SK-N-SH treated with all-trans-retinoic acid at 6 μM for 48 hours (cell line): ENCODE measurements around the gene SMAD5.

Experiments used
- ATAC-seq: fragments of 200-7000 bp; cut with Tn5 transposase; 3 replicates; pipeline ENCODE4 v1.9.1; 2020; ENCODE audit warnings: mild to moderate bottlenecking, moderate library complexity
- ARNTL ChIP-seq: fragments of 450-650 bp; formaldehyde crosslinking; IDR thresholded peaks from 2 replicates; pipeline ENCODE4 v1.5.0; 2020; ENCODE audit warnings: low read depth, mild to moderate bottlenecking, moderate library complexity, borderline replicate concordance
- CSDC2 ChIP-seq: fragments of 250-450 bp; sonication (Bioruptor Pico); IDR thresholded peaks from 2 replicates; pipeline ENCODE4 v1.5.0; 2020; ENCODE audit warnings: mild to moderate bottlenecking, moderate library complexity
- ESRRG ChIP-seq: fragments of 250-450 bp; sonication (Bioruptor Pico); IDR thresholded peaks from 2 replicates; pipeline ENCODE4 v1.6.1; 2021; ENCODE audit warnings: mild to moderate bottlenecking
- GLIS3 ChIP-seq: fragments of 250-450 bp; sonication (Bioruptor Pico); IDR thresholded peaks from 2 replicates; pipeline ENCODE4 v1.5.0; 2020; ENCODE audit warnings: mild to moderate bottlenecking, moderate library complexity
- OSR1 ChIP-seq: fragments of 250-450 bp; sonication (Bioruptor Pico); IDR thresholded peaks from 2 replicates; pipeline ENCODE4 v1.8.0; 2022; ENCODE audit warnings: moderate library complexity, mild to moderate bottlenecking, inconsistent platforms
- SNAI2 ChIP-seq: fragments of 250-450 bp; sonication (Bioruptor Pico); IDR thresholded peaks from 2 replicates; pipeline ENCODE4 v1.5.0; 2020; ENCODE audit warnings: mild to moderate bottlenecking, moderate library complexity
- TCF4 ChIP-seq: fragments of 250-450 bp; sonication (Bioruptor Pico); IDR thresholded peaks from 2 replicates; pipeline ENCODE4 v1.8.0; 2021; ENCODE audit warnings: mild to moderate bottlenecking, moderate library complexity, borderline replicate concordance
- TOX ChIP-seq: fragments of 250-450 bp; sonication (Bioruptor Pico); IDR thresholded peaks from 2 replicates; pipeline ENCODE4 v1.8.0; 2021; ENCODE audit warnings: mild to moderate bottlenecking, moderate library complexity, borderline replicate concordance
- ZC3H10 ChIP-seq: fragments of 250-450 bp; sonication (Bioruptor Pico); IDR thresholded peaks from 2 replicates; pipeline ENCODE4 v1.5.1; 2021; ENCODE audit warnings: mild to moderate bottlenecking, moderate library complexity
- ZFP30 ChIP-seq: fragments of 450-650 bp; formaldehyde crosslinking; IDR thresholded peaks from 2 replicates; pipeline ENCODE4 v1.5.0; 2022; ENCODE audit warnings: mild to moderate bottlenecking, moderate library complexity
- ZNF565 ChIP-seq: fragments of 450-650 bp; formaldehyde crosslinking; conservative IDR thresholded peaks from 2 replicates; pipeline ENCODE4 v1.5.0; 2020; ENCODE audit warnings: low read depth, mild to moderate bottlenecking, moderate library complexity
- ZNF70 ChIP-seq: fragments of 450-650 bp; formaldehyde crosslinking; IDR thresholded peaks from 2 replicates; pipeline ENCODE4 v1.5.0; 2020; ENCODE audit warnings: mild to moderate bottlenecking, moderate library complexity
- TF ChIP-seq, protein P1 (sequence below): fragments of 250-450 bp; sonication (Bioruptor Pico); IDR thresholded peaks from 2 replicates; pipeline ENCODE4 v1.5.0; 2020; ENCODE audit warnings: mild to moderate bottlenecking, moderate library complexity
- TF ChIP-seq, protein P2 (sequence below): fragments of 250-450 bp; sonication (Bioruptor Pico); IDR thresholded peaks from 2 replicates; pipeline ENCODE4 v1.8.0; 2021; ENCODE audit warnings: low read depth, mild to moderate bottlenecking, moderate library complexity, borderline replicate concordance
- TF ChIP-seq, protein P3 (sequence below): fragments of 250-450 bp; sonication (Bioruptor Pico); IDR thresholded peaks from 2 replicates; pipeline ENCODE4 v1.8.0; 2020; ENCODE audit warnings: mild to moderate bottlenecking, moderate library complexity, borderline replicate concordance
- TF ChIP-seq, protein P4 (sequence below): fragments of 250-450 bp; sonication (Bioruptor Pico); IDR thresholded peaks from 2 replicates; pipeline ENCODE4 v1.5.1; 2020; ENCODE audit warnings: low read depth, mild to moderate bottlenecking, moderate library complexity
- TF ChIP-seq, protein P5 (sequence below): fragments of 250-450 bp; sonication (Bioruptor Pico); IDR thresholded peaks from 2 replicates; pipeline ENCODE4 v1.5.1; 2021; ENCODE audit warnings: mild to moderate bottlenecking, moderate library complexity

Gene SMAD5

DNA sequence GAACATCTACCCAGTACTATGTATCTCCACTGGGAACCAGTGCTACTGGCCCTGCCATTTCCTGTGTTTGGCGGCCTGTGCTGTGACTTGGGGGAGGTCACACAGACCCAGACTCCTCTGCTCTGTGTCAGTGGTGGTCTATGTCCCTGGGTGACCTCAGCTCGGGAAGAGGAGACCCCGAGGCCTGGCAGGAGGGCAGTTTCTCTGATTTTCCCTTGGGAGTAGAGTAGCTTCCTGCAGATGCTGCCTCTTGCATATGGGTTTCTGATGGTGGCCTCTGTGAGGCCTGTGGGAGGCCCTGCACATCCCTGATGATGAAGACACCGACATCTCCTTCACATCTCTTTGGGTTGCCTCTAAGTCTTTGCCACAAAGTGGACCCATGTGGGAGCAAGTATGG is 73.3 kb downstream of the SMAD5 start (continued):
- TF ChIP-seq, protein P1, sequence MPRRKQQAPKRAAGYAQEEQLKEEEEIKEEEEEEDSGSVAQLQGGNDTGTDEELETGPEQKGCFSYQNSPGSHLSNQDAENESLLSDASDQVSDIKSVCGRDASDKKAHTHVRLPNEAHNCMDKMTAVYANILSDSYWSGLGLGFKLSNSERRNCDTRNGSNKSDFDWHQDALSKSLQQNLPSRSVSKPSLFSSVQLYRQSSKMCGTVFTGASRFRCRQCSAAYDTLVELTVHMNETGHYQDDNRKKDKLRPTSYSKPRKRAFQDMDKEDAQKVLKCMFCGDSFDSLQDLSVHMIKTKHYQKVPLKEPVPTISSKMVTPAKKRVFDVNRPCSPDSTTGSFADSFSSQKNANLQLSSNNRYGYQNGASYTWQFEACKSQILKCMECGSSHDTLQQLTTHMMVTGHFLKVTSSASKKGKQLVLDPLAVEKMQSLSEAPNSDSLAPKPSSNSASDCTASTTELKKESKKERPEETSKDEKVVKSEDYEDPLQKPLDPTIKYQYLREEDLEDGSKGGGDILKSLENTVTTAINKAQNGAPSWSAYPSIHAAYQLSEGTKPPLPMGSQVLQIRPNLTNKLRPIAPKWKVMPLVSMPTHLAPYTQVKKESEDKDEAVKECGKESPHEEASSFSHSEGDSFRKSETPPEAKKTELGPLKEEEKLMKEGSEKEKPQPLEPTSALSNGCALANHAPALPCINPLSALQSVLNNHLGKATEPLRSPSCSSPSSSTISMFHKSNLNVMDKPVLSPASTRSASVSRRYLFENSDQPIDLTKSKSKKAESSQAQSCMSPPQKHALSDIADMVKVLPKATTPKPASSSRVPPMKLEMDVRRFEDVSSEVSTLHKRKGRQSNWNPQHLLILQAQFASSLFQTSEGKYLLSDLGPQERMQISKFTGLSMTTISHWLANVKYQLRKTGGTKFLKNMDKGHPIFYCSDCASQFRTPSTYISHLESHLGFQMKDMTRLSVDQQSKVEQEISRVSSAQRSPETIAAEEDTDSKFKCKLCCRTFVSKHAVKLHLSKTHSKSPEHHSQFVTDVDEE (CRISPR knock-in tag) = no peak

DNA sequence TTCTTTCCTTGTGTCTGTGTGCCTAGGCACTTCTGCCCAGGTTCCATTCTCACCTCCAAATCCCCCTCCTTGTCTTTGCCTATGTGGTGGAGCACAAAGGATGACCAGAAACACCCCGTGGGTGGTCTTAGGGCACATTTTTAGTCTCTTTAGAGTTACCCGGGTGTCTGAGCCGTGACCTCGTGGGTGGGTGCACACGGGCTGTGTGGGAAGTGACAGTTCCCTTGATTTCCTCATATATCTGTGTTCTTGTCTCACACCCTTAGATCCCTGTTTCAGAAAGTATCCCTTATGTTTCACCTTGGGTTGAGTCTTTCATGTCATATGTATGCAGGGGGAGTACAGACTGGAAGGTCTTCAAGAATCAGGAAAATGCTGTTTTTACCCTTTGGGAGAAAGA is 73.7 kb downstream of the SMAD5 start:
- ATAC-seq = no peak
- TF ChIP-seq ARNTL (CRISPR knock-in tag) (no peak), ZNF565 (CRISPR knock-in tag) (no peak), TOX (CRISPR knock-in tag) (no peak), SNAI2 (no peak), ESRRG (CRISPR knock-in tag) (no peak), ZC3H10 (CRISPR knock-in tag) (no peak), GLIS3 (no peak), TCF4 (no peak), OSR1 (CRISPR knock-in tag) (no peak), ZNF70 (no peak), CSDC2 (CRISPR knock-in tag) (no peak), ZFP30 (CRISPR knock-in tag) (no peak)
- TF ChIP-seq, protein P2, sequence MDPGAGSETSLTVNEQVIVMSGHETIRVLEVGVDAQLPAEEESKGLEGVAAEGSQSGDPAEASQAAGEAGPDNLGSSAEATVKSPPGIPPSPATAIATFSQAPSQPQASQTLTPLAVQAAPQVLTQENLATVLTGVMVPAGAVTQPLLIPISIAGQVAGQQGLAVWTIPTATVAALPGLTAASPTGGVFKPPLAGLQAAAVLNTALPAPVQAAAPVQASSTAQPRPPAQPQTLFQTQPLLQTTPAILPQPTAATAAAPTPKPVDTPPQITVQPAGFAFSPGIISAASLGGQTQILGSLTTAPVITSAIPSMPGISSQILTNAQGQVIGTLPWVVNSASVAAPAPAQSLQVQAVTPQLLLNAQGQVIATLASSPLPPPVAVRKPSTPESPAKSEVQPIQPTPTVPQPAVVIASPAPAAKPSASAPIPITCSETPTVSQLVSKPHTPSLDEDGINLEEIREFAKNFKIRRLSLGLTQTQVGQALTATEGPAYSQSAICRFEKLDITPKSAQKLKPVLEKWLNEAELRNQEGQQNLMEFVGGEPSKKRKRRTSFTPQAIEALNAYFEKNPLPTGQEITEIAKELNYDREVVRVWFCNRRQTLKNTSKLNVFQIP = no peak
- TF ChIP-seq, protein P3, sequence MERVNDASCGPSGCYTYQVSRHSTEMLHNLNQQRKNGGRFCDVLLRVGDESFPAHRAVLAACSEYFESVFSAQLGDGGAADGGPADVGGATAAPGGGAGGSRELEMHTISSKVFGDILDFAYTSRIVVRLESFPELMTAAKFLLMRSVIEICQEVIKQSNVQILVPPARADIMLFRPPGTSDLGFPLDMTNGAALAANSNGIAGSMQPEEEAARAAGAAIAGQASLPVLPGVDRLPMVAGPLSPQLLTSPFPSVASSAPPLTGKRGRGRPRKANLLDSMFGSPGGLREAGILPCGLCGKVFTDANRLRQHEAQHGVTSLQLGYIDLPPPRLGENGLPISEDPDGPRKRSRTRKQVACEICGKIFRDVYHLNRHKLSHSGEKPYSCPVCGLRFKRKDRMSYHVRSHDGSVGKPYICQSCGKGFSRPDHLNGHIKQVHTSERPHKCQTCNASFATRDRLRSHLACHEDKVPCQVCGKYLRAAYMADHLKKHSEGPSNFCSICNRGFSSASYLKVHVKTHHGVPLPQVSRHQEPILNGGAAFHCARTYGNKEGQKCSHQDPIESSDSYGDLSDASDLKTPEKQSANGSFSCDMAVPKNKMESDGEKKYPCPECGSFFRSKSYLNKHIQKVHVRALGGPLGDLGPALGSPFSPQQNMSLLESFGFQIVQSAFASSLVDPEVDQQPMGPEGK (CRISPR knock-in tag) = no peak
- TF ChIP-seq, protein P4, sequence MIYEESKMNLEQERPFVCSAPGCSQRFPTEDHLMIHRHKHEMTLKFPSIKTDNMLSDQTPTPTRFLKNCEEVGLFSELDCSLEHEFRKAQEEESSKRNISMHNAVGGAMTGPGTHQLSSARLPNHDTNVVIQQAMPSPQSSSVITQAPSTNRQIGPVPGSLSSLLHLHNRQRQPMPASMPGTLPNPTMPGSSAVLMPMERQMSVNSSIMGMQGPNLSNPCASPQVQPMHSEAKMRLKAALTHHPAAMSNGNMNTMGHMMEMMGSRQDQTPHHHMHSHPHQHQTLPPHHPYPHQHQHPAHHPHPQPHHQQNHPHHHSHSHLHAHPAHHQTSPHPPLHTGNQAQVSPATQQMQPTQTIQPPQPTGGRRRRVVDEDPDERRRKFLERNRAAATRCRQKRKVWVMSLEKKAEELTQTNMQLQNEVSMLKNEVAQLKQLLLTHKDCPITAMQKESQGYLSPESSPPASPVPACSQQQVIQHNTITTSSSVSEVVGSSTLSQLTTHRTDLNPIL (CRISPR knock-in tag) = no peak
- TF ChIP-seq, protein P5, sequence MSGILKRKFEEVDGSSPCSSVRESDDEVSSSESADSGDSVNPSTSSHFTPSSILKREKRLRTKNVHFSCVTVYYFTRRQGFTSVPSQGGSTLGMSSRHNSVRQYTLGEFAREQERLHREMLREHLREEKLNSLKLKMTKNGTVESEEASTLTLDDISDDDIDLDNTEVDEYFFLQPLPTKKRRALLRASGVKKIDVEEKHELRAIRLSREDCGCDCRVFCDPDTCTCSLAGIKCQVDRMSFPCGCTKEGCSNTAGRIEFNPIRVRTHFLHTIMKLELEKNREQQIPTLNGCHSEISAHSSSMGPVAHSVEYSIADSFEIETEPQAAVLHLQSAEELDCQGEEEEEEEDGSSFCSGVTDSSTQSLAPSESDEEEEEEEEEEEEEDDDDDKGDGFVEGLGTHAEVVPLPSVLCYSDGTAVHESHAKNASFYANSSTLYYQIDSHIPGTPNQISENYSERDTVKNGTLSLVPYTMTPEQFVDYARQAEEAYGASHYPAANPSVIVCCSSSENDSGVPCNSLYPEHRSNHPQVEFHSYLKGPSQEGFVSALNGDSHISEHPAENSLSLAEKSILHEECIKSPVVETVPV (CRISPR knock-in tag) = no peak
- TF ChIP-seq, protein P1 (CRISPR knock-in tag) = no peak

DNA sequence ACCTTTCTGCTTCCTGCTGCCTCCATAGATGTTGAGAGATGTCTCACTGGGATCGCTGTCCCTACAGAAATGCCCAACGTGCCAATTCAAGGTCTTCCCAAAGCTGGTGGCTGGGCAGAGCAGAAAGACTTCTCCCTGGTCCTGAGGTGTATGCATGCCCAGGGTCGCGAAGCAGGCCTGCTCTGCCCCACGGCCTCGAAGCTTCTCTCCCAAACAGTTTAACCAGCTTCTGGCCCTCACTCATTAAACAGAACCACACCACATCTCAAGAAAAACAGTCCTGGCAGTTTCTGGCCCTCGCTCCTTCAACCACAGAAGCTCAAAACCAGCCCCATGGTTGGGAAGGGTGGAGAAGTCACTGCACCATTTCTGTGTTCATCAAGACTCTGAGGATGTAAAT is 75.0 kb downstream of the SMAD5 start:
- no peak for TF ChIP-seq ZFP30 (CRISPR knock-in tag)
- no peak for TF ChIP-seq ZC3H10 (CRISPR knock-in tag)
- TF ChIP-seq, all 23 proteins: peak for 0

More for the DNA sequence above, 75.0 kb downstream of the SMAD5 start:
- no peak for ATAC-seq
